SK-MEL-5 (cell line): ENCODE data around the gene CHID1. TPM values are rescaled to one million over a fixed set of nuclear protein-coding genes. Genes with fewer than 3 reads are reported as not detected.

ENCODE experiments used
- DNase-seq: peaks from one replicate; pipeline ENCODE4 v3.0.0-alpha.2; 2016; ENCODE audit warnings: low read depth, low spot score
- in situ Hi-C: cut with HindIII; loops from 2 replicates; pipeline ENCODE4 v1.10.0; 2016; ENCODE audit warnings: low sequenced_read_pairs, high pct_unique_total_duplicates, low pct_unique_long_range_greater_than_20kb
- total RNA-seq: library from RNA; depleted of rRNA; stranded (reverse); fragments of >200 nt; shearing (Covaris generic); gene quantifications from 2 replicates; pipeline ENCODE4 v1.2.3, GENCODE V29; 2014

Gene CHID1
- total RNA-seq, 1 experiment from 2014 or later: 31.0 TPM

DNA sequence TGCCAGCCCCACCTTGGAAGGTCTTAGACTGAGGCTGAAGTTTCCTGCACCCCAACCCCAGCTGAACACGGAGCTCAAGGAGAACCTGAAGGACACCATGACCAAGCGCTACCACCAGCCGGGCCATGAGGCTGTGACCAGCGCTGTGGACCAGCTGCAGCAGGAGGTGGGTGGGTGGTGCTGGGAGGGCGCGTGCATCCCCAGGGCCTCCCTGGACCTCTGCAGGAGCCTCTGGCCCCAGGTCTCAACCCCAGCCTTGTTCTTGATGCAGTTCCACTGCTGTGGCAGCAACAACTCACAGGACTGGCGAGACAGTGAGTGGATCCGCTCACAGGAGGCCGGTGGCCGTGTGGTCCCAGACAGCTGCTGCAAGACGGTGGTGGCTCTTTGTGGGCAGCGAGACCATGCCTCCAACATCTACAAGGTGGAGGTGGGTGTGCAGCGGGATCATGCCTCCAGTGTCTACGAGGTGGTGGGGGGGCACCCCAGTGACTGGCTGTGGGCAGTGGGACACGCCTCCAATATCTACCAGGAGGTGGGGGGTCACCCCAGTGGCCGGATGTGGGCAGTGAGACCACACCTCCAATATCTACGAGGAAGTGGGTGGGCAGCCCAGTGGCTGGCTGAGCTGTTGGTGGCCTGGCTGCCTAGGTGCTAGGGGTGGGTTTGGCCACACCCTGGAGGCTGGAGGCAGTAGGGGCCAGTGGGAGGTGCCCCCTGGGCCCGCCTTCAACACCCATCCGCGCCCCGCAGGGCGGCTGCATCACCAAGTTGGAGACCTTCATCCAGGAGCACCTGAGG is 73.2 kb downstream of the CHID1 start:
- DNase-seq: no peak
- in situ Hi-C loops: no loop called here

DNA sequence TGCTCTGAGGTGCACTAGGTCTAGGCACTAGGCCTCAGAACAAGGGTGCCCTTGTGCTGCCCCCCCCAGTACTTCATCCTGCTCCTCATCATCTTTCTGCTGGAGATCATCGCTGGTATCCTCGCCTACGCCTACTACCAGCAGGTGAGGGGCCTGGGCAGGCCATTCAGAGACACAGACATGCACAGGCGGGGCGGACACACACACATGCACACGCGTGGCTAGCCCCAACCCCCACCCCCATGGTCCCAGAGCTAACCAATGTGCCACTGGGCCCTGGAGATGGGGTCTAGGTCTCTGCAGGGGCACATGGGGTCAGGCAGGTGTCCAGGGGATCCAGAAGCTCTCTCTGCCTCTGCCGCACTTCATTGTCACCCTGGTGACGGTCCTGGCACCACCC is 73.9 kb downstream of the CHID1 start:
- in situ Hi-C loops: no loop called here
- no peak for DNase-seq

DNA sequence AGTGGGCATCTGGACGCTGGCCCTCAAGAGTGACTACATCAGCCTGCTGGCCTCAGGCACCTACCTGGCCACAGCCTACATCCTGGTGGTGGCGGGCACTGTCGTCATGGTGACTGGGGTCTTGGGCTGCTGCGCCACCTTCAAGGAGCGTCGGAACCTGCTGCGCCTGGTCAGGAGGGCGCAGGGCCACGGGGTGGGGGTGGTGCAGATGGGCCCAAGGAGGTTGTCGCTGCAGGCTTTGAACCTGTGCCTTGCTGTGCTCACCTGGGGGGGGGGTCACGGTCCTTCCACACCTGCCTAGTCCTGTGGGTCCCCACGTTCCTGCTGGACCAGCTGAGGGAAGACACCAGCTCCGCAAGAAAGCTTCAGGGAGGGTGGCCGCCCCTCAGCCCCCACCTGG is 74.3 kb downstream of the CHID1 start:
- DNase-seq: no peak
- in situ Hi-C loops: no loop called here

DNA sequence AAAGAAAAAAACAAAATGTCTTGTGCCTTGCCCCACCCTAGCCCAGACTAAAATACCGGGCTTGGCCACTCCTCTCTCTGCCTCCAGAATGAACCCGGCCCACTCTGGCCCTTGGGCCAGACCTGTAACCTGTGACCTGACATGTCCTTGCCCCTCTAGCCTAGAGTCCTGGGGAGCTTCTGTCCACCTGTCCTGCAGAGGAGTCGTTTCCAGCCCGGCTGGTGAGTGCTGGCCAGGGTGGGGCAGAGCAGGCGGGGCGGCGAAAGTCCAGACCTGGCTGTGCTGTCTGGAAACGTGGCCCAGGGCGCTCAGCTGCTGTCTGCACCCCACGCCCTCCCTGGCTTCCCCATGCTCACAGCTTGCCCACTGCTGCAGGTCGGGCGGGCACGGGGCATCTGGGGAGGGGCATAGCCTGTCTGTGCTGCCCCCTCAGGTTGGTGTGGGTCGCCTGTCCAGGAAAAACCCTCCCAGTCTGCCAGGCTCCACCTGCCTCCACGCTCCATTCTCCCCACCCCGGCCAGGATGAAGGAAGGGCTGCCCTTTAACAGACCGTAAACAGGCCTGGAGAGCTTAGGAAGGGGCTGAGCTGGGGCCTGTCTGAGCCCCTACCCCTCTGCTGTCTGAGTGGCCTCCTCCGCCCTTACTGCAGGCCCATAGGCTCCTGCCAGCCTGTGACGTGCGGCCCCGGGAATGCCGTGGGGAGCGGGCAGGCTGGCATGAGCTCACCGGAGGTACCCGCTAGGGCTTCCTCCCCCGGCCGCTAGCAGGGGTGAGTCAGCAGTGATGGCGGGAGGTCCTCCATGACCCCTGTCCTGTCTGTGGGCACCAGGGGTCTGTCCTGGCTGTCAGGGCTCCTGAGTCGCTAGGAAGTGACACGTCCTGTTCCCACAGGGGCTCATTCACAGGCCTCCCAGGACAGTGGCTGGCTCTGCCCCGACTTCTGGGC is 76.0 kb downstream of the CHID1 start:
- DNase-seq: peak; percentile 45
- in situ Hi-C loops: no loop called here

DNA sequence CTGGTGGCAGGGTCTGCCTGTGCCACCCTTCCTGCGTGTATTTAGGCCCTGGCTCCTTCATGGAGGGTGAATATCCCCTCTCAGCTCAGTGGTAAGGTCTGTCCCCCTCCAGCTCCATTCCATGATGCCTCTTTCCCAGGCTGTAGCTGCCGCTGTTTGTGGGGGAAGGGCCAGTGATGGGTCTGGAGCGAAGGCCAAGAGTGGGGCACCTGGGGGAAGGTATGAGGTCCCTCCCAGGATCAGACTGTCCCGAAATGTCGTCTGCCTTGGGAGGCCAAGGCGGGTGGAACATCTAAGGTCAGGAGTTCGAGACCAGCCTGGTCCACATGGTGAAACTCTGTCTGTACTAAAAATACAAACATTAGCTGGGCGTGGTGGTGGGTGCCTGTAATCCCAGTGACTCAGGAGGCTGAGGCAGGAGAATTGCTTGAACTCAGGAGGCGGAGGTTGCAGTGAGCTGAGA is 76.7 kb downstream of the CHID1 start:
- DNase-seq: no peak
- in situ Hi-C loops: no loop called here

DNA sequence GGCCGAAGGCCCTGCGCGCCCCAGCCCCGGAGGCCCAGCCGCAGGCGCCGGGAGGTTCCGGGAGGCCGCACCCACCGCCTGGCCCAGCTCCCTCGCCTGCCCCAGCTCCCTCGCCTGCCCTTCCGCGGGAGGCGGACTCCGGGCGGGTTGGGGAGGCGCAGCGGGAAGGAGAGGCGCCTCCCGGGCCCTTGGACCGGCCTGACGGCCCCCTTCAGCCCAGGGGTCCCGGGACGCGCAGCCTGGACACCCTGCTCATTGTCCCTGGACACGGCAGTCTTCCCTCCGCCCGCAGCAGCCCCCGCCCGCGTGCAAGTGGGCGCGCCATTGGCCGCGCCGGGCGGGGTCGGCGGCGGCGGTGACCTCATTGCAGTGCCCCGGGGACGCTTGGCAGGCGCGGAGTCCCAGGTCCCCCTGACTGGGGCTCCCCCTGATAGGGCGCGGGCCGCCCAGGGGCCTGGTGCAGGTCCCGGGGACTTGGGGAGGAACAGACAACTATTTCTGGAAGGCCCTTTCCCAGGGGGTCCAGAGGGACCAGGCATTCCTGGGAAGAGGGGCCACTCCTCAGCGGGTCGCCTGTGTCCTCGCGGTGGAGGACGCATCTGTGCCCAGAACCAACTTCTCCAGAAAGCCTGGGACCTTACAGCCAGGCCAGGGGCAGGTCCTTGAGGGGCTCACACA is 77.4 kb downstream of the CHID1 start:
- DNase-seq: no peak
- in situ Hi-C loops: no loop called here

DNA sequence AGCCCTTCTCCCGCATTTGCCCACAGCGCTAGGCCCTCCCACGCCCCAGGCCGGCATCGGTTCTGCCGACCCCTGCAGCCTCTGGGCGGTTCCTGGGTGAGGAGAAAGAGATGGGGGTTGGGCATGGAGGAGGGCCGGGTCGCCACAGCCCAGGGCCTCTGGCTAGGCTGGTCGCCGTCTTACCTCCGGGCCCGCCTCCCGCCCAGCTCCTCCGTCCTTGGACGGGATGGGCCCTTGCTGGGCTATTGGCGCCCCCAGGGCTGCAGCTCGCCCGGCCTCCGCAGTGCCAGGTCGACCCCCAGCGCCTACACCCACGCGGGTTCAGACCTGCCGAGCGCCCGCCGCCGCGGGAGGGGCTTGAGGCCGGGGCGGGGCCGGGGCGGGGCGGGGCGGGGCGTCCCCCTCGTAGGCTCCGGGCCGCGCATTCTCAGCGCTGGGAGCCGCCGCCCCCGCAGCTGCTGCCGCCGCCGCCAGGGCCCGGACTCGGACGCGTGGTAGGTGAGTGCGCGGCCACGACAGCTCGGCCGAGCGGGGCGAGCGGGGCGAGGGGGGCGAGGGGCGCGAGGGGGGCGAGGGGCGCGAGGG is 78.0 kb downstream of the CHID1 start, which contains the start of gene CD151:
Gene CD151, plus strand, starts transcription at position 424 of the 585 bp plus-strand sequence. CDS start 3,118 bp downstream, outside the sequence.
- in situ Hi-C loops: no loop called here
- peak; percentile 59 for DNase-seq

DNA sequence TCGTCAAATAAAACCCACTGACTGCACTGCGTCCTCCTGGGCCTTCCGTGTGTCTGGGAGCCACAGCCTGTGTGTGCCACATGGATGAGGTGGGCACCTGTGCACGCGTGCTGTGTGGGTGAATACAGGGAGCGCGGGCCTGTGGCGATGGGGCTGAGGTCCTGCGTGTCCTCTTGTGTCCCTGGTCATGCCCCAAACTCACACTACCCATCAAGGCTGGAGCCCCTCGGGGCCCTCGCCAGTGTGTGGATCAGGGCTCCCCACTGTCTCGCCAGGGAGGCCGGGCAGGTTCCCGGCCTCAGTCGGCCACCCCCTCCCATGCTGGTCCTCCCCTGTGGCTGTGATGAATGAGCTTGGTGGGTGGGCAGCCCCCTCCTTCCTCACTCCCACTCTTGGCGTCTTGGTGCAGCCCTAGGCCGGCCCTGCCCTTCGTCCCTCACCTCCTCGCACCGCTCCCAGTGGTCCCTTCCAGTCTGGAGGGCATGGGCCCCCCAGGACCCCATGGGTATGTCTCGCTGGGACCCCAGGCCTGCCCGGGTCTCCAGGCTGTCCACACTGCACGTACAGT is 78.6 kb downstream of the CHID1 start:
- in situ Hi-C loops: no loop called here
- DNase-seq: no peak

DNA sequence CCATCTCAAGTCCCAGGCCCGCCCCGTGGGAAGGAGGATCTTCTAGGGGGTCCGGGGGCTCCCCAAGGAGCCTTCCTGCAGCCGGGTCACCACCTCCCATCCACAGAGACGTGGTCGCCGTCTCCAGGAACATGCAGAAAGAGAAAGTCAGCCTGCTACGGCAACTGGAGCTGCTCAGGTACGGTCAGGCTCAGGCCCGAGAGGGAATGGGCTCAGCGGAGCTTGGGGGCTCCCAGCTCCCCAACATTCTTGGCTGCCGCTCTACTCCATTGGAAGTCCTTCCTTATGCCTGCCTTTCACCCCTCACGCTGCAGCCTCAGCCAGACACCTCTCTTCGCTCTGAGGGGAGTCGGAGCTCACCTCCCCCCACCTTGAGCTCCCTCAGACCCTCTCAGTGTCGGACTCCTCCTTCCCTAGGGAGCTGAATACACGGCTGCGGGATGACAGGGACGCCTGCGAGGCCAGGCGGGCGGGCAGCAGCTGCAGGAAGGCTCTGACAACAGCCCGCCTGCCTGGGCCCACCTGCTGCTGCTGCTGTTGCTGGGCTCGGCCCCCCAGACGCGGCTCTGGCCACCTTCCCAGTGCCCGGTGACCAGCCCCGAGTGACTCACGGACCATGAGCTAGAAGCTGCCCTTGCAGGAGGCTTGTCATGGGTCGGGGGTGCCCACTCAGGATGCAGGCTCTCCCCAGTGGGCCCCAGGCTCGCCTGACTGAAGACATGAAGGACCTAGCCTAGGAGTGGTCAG is 79.3 kb downstream of the CHID1 start:
- in situ Hi-C loops: no loop called here
- DNase-seq: no peak

DNA sequence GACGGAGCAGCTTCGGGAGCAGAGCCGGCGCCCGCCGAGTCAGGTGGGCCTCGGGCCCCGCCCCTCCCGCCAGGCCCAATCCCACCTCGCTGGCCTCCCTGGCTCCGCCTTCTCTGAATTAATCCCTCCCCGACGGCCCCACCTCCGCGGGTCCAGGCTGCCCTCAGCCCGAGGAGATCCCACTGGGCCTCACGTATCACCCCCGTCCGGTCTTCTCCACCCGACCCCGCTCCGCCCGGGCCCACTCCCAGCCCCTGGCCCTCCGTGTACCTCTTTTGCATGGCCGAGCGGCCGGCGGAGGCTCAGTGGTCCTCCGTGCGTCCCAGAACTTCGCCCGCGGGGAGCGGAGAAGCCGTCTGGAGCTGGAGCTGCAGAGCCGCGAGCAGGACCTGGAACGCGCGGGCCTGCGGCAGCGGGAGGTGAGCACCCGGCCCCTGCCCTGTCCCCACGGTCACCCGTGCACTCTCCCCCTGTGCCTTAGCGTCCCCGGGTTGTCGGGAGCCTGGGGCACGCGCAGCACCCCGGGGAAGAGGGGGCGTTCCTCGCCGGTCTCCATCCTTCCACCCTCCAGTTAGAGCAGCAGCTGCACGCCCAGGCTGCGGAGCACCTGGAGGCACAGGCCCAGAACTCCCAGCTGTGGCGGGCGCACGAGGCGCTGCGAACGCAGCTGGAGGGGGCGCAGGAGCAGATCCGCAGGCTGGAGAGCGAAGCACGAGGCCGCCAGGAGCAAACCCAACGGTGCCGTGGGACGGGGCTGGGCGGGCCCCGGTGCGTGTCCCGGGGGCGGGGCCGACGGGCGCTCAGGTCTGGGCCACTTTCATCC is 80.1 kb downstream of the CHID1 start:
- in situ Hi-C loops: no loop called here
- no peak for DNase-seq

DNA sequence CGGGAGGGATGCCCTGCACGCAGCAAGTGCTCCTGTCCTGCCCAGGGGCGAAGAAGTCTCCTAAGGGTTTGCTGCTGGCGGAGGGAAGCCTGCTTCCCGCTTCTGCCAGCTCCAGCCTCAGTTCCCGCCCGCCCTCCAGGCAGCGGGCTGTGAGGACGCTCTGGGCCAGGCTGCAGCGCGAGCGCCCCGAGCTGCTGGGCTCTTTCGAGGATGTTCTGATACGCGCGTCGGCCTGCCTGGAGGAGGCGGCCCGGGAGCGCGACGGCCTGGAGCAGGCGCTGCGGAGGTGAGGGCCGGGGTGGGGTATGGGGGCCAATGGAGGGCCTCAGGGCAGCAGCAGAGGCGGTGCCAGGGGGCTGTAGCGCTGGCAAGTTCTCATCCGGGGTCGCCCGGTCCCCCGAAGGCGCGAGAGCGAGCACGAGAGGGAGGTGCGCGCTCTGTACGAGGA is 80.7 kb downstream of the CHID1 start:
- no peak for DNase-seq
- in situ Hi-C loops: no loop called here

DNA sequence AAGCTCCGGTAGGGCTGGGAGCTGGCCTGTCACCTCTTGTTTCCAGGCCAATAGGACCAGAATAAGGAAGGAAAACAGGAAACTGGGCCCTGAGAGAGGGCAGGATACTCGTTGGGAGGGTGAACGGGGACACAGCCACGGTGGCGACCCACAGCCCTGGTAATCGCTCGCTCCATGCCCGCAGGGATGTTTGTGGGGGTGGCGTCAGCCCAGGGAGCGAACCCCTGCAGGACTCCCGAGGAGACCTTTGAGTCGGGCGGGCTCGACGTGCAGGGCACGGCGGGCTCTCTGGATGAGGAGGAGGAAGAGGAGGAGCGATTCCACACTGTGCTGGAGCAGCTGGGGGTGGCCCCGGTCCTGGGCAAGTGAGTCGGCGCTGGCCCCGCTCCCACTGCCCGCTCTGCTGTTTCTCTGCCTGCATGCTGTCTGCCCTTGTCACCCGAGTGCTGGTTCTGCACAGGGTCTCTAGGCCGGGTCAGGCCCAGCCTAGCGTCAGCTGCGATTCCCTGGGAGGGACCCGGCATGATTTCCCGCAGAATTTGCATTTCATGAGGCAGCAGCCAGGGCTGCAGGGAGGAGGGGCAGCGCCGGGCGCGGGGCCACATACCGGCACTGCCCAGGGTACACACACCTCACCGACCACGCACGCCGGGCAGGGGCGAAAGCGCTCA is 81.3 kb downstream of the CHID1 start:
- in situ Hi-C loops: no loop called here
- no peak for DNase-seq

DNA sequence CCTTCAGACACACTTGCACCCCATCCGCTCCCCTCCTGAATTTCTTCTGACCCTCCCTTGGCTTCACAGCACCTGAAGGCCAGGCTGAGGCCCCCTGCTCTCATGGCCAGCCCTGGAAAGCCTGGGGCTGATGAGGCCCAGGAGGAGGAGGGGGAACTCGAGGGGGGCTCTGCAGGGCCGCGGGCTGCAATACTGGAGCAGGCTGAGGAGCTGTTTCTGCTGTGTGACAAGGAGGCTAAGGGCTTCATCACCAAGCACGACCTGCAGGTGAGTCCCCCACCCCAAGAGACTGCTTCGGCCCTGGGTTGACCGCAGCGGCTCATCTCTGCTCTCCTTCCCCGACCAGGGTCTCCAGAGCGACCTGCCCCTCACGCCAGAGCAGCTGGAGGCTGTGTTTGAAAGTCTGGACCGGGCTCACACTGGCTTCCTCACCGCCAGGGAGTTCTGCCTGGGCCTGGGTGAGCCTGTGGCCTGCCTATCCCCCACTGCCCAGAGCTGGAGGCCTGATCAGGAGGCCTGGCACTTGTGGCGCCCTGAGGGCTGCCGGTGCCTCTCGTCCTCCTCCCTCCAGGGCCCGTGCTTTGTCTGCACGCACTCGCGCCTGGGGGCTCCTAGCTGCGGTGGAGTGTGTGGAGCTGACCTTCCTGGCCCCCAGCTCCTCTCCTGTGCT is 82.0 kb downstream of the CHID1 start:
- DNase-seq: no peak
- in situ Hi-C loops: no loop called here

DNA sequence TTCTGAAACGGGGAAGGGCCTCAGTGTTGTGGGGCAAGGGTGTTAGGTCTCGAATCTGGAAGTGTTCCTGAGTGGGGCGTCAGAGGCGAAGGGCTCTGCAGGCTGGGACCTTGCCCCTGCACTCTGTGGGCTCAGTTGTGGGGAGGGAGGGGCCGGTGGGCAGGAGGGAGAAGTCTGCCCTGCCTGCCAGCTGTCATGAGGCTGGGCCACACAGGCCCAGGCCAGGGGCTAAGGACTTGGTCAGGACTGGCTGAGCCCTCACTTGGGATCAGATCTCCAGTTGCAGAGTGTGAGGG is 82.8 kb downstream of the CHID1 start, which contains the start of gene CRACR2B:
Gene CRACR2B, plus strand, starts transcription at position 23 of the 296 bp plus-strand sequence. CDS start 689 bp downstream, outside the sequence.
- DNase-seq: no peak
- in situ Hi-C loops: no loop called here
